Omental fat pad (tissue), 4 donors: Measurements from ENCODE around the gene GAB1. TPM values are rescaled to one million over a fixed set of nuclear protein-coding genes. Genes with fewer than 3 reads are reported as not detected.
A peak's percentile ranks its signal among the peaks of the same experiment; 100 is the strongest.

Experiments used
- ATAC-seq: fragments of 150-250 bp; one replicate; pipeline ENCODE4 v1.9.1; 2016; ENCODE audit warnings: mild to moderate bottlenecking, moderate library complexity; ENCODE audit not compliant: low FRiP score
- DNase-seq: peaks from one replicate; pipeline ENCODE4 v3.0.0-alpha.2; 2019; ENCODE audit warnings: low spot score
- CTCF ChIP-seq, 3 donors: fragments of 450-650 bp; IDR thresholded peaks; one replicate each; pipeline ENCODE4 v1.5.1; 2016 to 2017; ENCODE audit warnings: antibody characterized with exemption in 3 of 3, mild to moderate bottlenecking in 3 of 3, moderate library complexity in 2 of 3
- total RNA-seq, 4 donors: library from RNA; depleted of rRNA; stranded (reverse); fragments of >200 nt; gene quantifications; one replicate each; pipeline ENCODE4 v1.1.0, GENCODE V29; 2016

The GAB1 gene
- total RNA-seq, 4 donors from 2014 or later: 9.4 to 32.2 (median 29.4) TPM

- ATAC-seq (no peak), DNase-seq (no peak)
- TF ChIP-seq CTCF (IDR thresholded peaks at IDR 0.05): no peak
These were observed 16.0 kb downstream of the GAB1 start for GRCh38 chr4:143352720-143353119.

GRCh38 chr4:143353797-143354196 is 17.1 kb downstream of the GAB1 start:
- no peak for ATAC-seq
- TF ChIP-seq CTCF (IDR thresholded peaks at IDR 0.05): no peak
- DNase-seq: no peak

- TF ChIP-seq CTCF (IDR thresholded peaks at IDR 0.05): no peak
- ATAC-seq: no peak
- DNase-seq: no peak
These were observed 18.3 kb downstream of the GAB1 start for GRCh38 chr4:143354990-143355389.

GRCh38 chr4:143355540-143356217 is 19.0 kb downstream of the GAB1 start:
- ATAC-seq (peak; percentile 58), DNase-seq (no peak)
- TF ChIP-seq CTCF (IDR thresholded peaks at IDR 0.05): no peak

- TF ChIP-seq CTCF (IDR thresholded peaks at IDR 0.05): no peak
- DNase-seq (no peak), ATAC-seq (no peak)
These were observed 19.8 kb downstream of the GAB1 start for GRCh38 chr4:143356493-143356892.

- no peak for TF ChIP-seq CTCF (IDR thresholded peaks at IDR 0.05)
- no peak for ATAC-seq
- DNase-seq: no peak
These were observed 20.6 kb downstream of the GAB1 start for GRCh38 chr4:143357161-143357845.

- DNase-seq (no peak), ATAC-seq (no peak)
- TF ChIP-seq CTCF (IDR thresholded peaks at IDR 0.05): no peak
These were observed 21.7 kb downstream of the GAB1 start for GRCh38 chr4:143358419-143358818.
